ENCODE results near the gene KCTD10. TPM values are rescaled to one million over a fixed set of nuclear protein-coding genes. Genes with fewer than 3 reads are reported as not detected.

KCTD10 gene
- total RNA-seq, 1 donor from 2014 or later, result 21.5 TPM

GRCh38 chr12:109491671-109492070, 14.6 kb upstream of the KCTD10 start:
- Histone ChIP-seq H3K36me3 (peaks cover 95% of the 10 kb centered on the region), H3K9me3 (replicated peaks) (no peaks in the 10 kb centered on the region), H3K4me3 (no peak overlapping the region), H3K27ac (replicated peaks) (no peak overlapping the region), H3K27me3 (ENCODE audit: low read depth) (no peaks in the 10 kb centered on the region), H3K4me1 (no peaks in the 10 kb centered on the region)
- TF ChIP-seq CTCF (IDR thresholded peaks at IDR 0.05; ENCODE audit: borderline replicate concordance), result no peak
- no peak for DNase-seq
- intact Hi-C loops (cut with micrococcal nuclease), result no loop called here

GRCh38 chr12:109489955-109490565, 13.0 kb upstream of the KCTD10 start:
- H3K27me3 ChIP-seq (ENCODE audit: low read depth), result no peaks in the 10 kb centered on the region
- no peak for TF ChIP-seq CTCF (IDR thresholded peaks at IDR 0.05; ENCODE audit: borderline replicate concordance)
- H3K9me3 ChIP-seq (replicated peaks), result no peaks in the 10 kb centered on the region
- no peak overlapping the region for H3K27ac ChIP-seq (replicated peaks)
- DNase-seq, result no peak
- H3K4me3 ChIP-seq, result no peak overlapping the region
- H3K4me1 ChIP-seq, result no peaks in the 10 kb centered on the region
- H3K36me3 ChIP-seq, result peaks cover 97% of the 10 kb centered on the region
- intact Hi-C loops (cut with micrococcal nuclease), result no loop called here

- intact Hi-C loops (cut with micrococcal nuclease), result no loop called here
- no peak overlapping the region for H3K27ac ChIP-seq (replicated peaks)
- H3K36me3 ChIP-seq, result peaks cover 97% of the 10 kb centered on the region
- no peaks in the 10 kb centered on the region for H3K9me3 ChIP-seq (replicated peaks)
- H3K4me3 ChIP-seq, result no peak overlapping the region
- DNase-seq, result no peak
- H3K27me3 ChIP-seq (ENCODE audit: low read depth), result no peaks in the 10 kb centered on the region
- H3K4me1 ChIP-seq, result no peaks in the 10 kb centered on the region
- no peak for TF ChIP-seq CTCF (IDR thresholded peaks at IDR 0.05; ENCODE audit: borderline replicate concordance)
These were observed 12.2 kb upstream of the KCTD10 start for GRCh38 chr12:109489016-109489954.

GRCh38 chr12:109488051-109488665, 11.1 kb upstream of the KCTD10 start:
- TF ChIP-seq CTCF (IDR thresholded peaks at IDR 0.05; ENCODE audit: borderline replicate concordance), result no peak
- no peaks in the 10 kb centered on the region for H3K9me3 ChIP-seq (replicated peaks)
- no peak overlapping the region for H3K4me3 ChIP-seq
- H3K4me1 ChIP-seq, result no peaks in the 10 kb centered on the region
- H3K27ac ChIP-seq (replicated peaks), result no peak overlapping the region
- H3K36me3 ChIP-seq, result peaks cover 99% of the 10 kb centered on the region
- DNase-seq, result no peak
- no peaks in the 10 kb centered on the region for H3K27me3 ChIP-seq (ENCODE audit: low read depth)
- intact Hi-C loops (cut with micrococcal nuclease), result no loop called here

- Histone ChIP-seq H3K27me3 (ENCODE audit: low read depth) (no peaks in the 10 kb centered on the region), H3K4me3 (no peak overlapping the region), H3K4me1 (no peaks in the 10 kb centered on the region), H3K27ac (replicated peaks) (no peak overlapping the region), H3K9me3 (replicated peaks) (no peaks in the 10 kb centered on the region), H3K36me3 (peaks cover 96% of the 10 kb centered on the region)
- intact Hi-C loops (cut with micrococcal nuclease), result no loop called here
- no peak for DNase-seq
- TF ChIP-seq CTCF (IDR thresholded peaks at IDR 0.05; ENCODE audit: borderline replicate concordance), result no peak
These were observed 10.3 kb upstream of the KCTD10 start for GRCh38 chr12:109487181-109488050.
